ENCODE measurements around the gene LRP2. TPM values are rescaled to one million over a fixed set of nuclear protein-coding genes. Genes with fewer than 3 reads are reported as not detected.

LRP2 gene
- total and polyA plus RNA-seq, 2 experiments from 2014 or later, result 0.68 to 2.7 TPM

DNA sequence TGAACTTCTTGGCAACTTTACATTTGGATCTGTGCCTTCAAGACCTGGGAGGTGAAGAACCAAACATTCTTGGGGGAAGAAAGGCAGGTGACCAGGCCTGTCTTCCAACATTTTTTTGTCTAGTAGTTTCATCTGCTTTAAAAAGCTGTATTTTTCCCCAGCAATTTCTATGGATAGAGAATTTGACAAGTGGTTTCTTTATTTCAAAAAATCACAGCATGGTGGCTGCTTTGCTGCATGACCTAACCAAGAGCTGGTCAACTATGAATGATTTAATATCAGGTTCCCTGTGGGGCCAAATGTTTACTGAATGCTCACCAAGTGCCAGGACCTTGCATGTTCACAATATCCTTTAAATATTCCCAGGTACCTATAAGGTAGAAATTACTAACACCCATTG, 19.1 kb downstream of the LRP2 start (continued):
- TF ChIP-seq REST (IDR thresholded peaks at IDR 0.05; ENCODE audit: unreplicated experiment), result no peak
- TF ChIP-seq ZNF114 (CRISPR knock-in tag; IDR thresholded peaks at IDR 0.05), result no peak
- TF ChIP-seq POLR2AphosphoS5 (IDR thresholded peaks at IDR 0.05; ENCODE audit: low read depth), result no peak

- H3F3A ChIP-seq (replicated peaks; ENCODE audit: low read depth), result no peaks in the 10 kb centered on the region
- ATAC-seq (no peak), DNase-seq (ENCODE audit: low spot score) (no peak)
- no peak overlapping the region for H3K27ac ChIP-seq (ENCODE audit: low read depth)
- H4K20me1 ChIP-seq (replicated peaks; ENCODE audit: insufficient read depth), result no peaks in the 10 kb centered on the region
- H3K4me1 ChIP-seq (ENCODE audit: insufficient read depth), result no peaks in the 10 kb centered on the region
- no peaks in the 10 kb centered on the region for H3K36me3 ChIP-seq (ENCODE audit: insufficient read depth)
- H3K36me3 Mint-ChIP-seq (ENCODE audit: low read depth), result no peaks in the 10 kb centered on the region
- H3K27me3 ChIP-seq (ENCODE audit: insufficient read depth), result no peaks in the 10 kb centered on the region
- no peaks in the 10 kb centered on the region for H3K9me3 Mint-ChIP-seq
- H3K4me3 ChIP-seq, result no peak overlapping the region
- H3K4me3 Mint-ChIP-seq, result no peak overlapping the region
- H2AFZ ChIP-seq, result no peak overlapping the region
- no peaks in the 10 kb centered on the region for H3K79me2 ChIP-seq (replicated peaks; ENCODE audit: insufficient read depth)
- peaks cover 5% of the 10 kb centered on the region; the same call in 1 of the 2 replicates for H3K9me2 ChIP-seq (ENCODE audit: insufficient read depth)
- H3K4me1 Mint-ChIP-seq, result no peaks in the 10 kb centered on the region
- H3K27me3 Mint-ChIP-seq (ENCODE audit: insufficient read depth, low read depth, poor library complexity), result no peaks in the 10 kb centered on the region
- H3K4me2 ChIP-seq, result no peak overlapping the region
- no peak overlapping the region for H3K27ac Mint-ChIP-seq
- TF ChIP-seq NANOG (IDR thresholded peaks at IDR 0.05; ENCODE audit: borderline replicate concordance), result no peak
- TF ChIP-seq ZNF331 (CRISPR knock-in tag; IDR thresholded peaks at IDR 0.05; ENCODE audit: low read depth), result no peak
- no peak for TF ChIP-seq ETS1 (IDR thresholded peaks at IDR 0.05)
- no peak for TF ChIP-seq ZNF462 (CRISPR knock-in tag; IDR thresholded peaks at IDR 0.05)
- no peak for TF ChIP-seq REST (IDR thresholded peaks at IDR 0.05; ENCODE audit: unreplicated experiment)
- TF ChIP-seq POLR2AphosphoS5 (IDR thresholded peaks at IDR 0.05; ENCODE audit: low read depth), result no peak
- no peak for TF ChIP-seq CREB1 (CRISPR knock-in tag; IDR thresholded peaks at IDR 0.05; ENCODE audit: low read depth)
- TF ChIP-seq EZH2 (IDR thresholded peaks at IDR 0.05; ENCODE audit: low read depth, unreplicated experiment), result no peak
- TF ChIP-seq ZNF114 (CRISPR knock-in tag; IDR thresholded peaks at IDR 0.05), result no peak
- TF ChIP-seq JUNB (IDR thresholded peaks at IDR 0.05; ENCODE audit: unreplicated experiment), result no peak
These were observed 22.7 kb downstream of the LRP2 start for GRCh38 chr2:169339657-169340056.

Data from GM23338 (cell line).